Measurements from ENCODE around the gene MBNL2.

DNA sequence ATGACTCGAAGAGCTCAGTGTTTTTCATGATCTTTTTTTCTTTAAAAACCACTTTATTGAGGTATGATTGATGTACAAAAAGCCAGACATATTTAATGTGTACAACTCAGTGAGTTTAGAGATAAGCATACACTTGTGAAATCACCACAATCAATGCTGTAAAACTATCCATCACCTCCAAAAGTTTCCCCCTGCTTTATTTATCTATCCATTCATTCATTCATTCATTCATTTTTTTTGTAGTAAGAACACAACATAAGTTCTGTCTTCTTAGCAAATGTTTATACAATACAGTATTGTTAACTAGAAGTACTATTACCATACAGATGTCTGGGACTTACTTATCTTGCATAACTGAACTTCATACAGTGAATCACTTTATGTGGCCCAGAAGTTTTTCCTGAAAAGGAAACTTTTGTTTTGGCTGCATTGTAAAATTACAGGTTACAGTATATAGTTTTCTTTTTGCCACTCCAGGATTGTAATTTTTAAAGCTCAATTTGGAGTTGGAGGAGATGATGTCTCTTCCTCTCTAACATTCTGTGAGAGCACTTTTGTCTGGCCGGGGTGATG is 218.6 kb downstream of the MBNL2 start:
- TF ChIP-seq, protein P1, sequence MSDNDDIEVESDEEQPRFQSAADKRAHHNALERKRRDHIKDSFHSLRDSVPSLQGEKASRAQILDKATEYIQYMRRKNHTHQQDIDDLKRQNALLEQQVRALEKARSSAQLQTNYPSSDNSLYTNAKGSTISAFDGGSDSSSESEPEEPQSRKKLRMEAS (IDR thresholded peaks at IDR 0.05), result no peak
- no peak for TF ChIP-seq FOXM1 (IDR thresholded peaks at IDR 0.05; ENCODE audit: borderline replicate concordance, low read depth)
- TF ChIP-seq CEBPB (IDR thresholded peaks at IDR 0.05), result no peak
- no peak for TF ChIP-seq TEAD4 (IDR thresholded peaks at IDR 0.05)
- TF ChIP-seq RAD21 (IDR thresholded peaks at IDR 0.05; ENCODE audit: low read depth), result no peak
- TF ChIP-seq, protein P2, sequence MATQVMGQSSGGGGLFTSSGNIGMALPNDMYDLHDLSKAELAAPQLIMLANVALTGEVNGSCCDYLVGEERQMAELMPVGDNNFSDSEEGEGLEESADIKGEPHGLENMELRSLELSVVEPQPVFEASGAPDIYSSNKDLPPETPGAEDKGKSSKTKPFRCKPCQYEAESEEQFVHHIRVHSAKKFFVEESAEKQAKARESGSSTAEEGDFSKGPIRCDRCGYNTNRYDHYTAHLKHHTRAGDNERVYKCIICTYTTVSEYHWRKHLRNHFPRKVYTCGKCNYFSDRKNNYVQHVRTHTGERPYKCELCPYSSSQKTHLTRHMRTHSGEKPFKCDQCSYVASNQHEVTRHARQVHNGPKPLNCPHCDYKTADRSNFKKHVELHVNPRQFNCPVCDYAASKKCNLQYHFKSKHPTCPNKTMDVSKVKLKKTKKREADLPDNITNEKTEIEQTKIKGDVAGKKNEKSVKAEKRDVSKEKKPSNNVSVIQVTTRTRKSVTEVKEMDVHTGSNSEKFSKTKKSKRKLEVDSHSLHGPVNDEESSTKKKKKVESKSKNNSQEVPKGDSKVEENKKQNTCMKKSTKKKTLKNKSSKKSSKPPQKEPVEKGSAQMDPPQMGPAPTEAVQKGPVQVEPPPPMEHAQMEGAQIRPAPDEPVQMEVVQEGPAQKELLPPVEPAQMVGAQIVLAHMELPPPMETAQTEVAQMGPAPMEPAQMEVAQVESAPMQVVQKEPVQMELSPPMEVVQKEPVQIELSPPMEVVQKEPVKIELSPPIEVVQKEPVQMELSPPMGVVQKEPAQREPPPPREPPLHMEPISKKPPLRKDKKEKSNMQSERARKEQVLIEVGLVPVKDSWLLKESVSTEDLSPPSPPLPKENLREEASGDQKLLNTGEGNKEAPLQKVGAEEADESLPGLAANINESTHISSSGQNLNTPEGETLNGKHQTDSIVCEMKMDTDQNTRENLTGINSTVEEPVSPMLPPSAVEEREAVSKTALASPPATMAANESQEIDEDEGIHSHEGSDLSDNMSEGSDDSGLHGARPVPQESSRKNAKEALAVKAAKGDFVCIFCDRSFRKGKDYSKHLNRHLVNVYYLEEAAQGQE (IDR thresholded peaks at IDR 0.05; ENCODE audit: low read depth), result no peak
- no peak for TF ChIP-seq YY1 (IDR thresholded peaks at IDR 0.05; ENCODE audit: low read depth)
- no peak for TF ChIP-seq TCF12 (IDR thresholded peaks at IDR 0.05; ENCODE audit: low read depth)
- TF ChIP-seq TAF1 (IDR thresholded peaks at IDR 0.05; ENCODE audit: low read depth), result no peak
